Colonic mucosa (tissue), 4 donors: ENCODE data around the gene CFAP74. TPM values are rescaled to one million over a fixed set of nuclear protein-coding genes. Genes with fewer than 3 reads are reported as not detected.

Experiments used
- DNase-seq: peaks from one replicate; pipeline ENCODE4 v3.0.0-alpha.2; 2020
- H3K27ac ChIP-seq: fragments of 200-600 bp; one replicate; pipeline ENCODE4 v1.8.0; 2021
- H3K27me3 ChIP-seq: fragments of 200-600 bp; one replicate; pipeline ENCODE4 v1.8.0; 2021
- H3K36me3 ChIP-seq: fragments of 200-600 bp; one replicate; pipeline ENCODE4 v1.8.0; 2021
- H3K4me1 ChIP-seq: fragments of 200-600 bp; one replicate; pipeline ENCODE4 v1.8.0; 2021; ENCODE audit warnings: mild to moderate bottlenecking
- H3K4me3 ChIP-seq: fragments of 200-600 bp; one replicate; pipeline ENCODE4 v1.8.0; 2021
- H3K9ac ChIP-seq, 2 donors: one replicate each; pipeline ENCODE4 v1.7.0; 2013; ENCODE audit warnings: control low read depth in 2 of 2, low read depth in 2 of 2, low read length in 2 of 2
- H3K9me3 ChIP-seq: fragments of 200-600 bp; one replicate; pipeline ENCODE4 v1.8.0; 2021
- intact Hi-C: fragments of 100-400 bp; cut with DNase I; formaldehyde crosslinking; loops from one replicate; pipeline ENCODE4 v1.14.1; 2022
- total RNA-seq, 2 donors: library from RNA; stranded (reverse); fragmentation: NEBNext Ultra II Directional in 1 of 2; extraction: Animal tissue kit (Norgen Biotek cat#: 25700) in 1 of 2; gene quantifications; one replicate each; pipeline ENCODE4 v1.2.1, GENCODE V29; 2021
- TF ChIP-seq, protein P1 (sequence below): fragments of 200-600 bp; IDR thresholded peaks from one replicate; pipeline ENCODE4 v1.8.0; 2022; ENCODE audit warnings: antibody characterized with exemption, mild to moderate bottlenecking
- donor health status: healthy.
- donor health status: DM: no; HTN: no; CAD: no.
- donor health status: DM: no; HTN: no; CAD: no.

The CFAP74 gene
- total RNA-seq, 2 donors from 2014 or later, result 0.10 to 0.16 TPM

DNA sequence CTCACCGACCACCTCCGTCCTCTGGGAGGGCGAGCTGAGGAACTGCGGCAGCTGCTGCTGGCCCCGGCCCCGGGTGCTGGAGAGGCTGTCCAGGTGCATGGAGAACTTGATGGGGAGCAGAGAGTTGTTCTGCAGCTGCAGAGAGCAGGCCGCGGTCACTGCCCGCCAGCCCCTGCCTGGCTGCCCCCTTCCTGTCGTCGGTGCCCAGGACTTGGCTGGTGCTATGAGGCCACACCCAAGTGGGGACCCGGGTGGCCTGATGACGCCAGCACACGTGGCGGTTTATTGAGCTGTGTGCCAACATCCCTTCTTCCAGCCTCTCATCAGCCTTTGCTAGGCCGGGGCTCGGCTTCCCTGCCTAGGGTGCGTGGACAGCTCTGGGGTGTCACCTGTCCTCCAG is 79.2 kb downstream of the CFAP74 start:
- Histone ChIP-seq H3K4me1 (peaks cover 5% of the 10 kb centered on the region), H3K27ac (no peak overlapping the region), H3K9me3 (no peaks in the 10 kb centered on the region), H3K9ac (no peak overlapping the region), H3K27me3 (no peaks in the 10 kb centered on the region), H3K36me3 (no peaks in the 10 kb centered on the region), H3K4me3 (no peak overlapping the region)
- no peak for DNase-seq
- intact Hi-C loops, result no loop called here
- TF ChIP-seq, protein P1, sequence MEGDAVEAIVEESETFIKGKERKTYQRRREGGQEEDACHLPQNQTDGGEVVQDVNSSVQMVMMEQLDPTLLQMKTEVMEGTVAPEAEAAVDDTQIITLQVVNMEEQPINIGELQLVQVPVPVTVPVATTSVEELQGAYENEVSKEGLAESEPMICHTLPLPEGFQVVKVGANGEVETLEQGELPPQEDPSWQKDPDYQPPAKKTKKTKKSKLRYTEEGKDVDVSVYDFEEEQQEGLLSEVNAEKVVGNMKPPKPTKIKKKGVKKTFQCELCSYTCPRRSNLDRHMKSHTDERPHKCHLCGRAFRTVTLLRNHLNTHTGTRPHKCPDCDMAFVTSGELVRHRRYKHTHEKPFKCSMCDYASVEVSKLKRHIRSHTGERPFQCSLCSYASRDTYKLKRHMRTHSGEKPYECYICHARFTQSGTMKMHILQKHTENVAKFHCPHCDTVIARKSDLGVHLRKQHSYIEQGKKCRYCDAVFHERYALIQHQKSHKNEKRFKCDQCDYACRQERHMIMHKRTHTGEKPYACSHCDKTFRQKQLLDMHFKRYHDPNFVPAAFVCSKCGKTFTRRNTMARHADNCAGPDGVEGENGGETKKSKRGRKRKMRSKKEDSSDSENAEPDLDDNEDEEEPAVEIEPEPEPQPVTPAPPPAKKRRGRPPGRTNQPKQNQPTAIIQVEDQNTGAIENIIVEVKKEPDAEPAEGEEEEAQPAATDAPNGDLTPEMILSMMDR, result no peak

DNA sequence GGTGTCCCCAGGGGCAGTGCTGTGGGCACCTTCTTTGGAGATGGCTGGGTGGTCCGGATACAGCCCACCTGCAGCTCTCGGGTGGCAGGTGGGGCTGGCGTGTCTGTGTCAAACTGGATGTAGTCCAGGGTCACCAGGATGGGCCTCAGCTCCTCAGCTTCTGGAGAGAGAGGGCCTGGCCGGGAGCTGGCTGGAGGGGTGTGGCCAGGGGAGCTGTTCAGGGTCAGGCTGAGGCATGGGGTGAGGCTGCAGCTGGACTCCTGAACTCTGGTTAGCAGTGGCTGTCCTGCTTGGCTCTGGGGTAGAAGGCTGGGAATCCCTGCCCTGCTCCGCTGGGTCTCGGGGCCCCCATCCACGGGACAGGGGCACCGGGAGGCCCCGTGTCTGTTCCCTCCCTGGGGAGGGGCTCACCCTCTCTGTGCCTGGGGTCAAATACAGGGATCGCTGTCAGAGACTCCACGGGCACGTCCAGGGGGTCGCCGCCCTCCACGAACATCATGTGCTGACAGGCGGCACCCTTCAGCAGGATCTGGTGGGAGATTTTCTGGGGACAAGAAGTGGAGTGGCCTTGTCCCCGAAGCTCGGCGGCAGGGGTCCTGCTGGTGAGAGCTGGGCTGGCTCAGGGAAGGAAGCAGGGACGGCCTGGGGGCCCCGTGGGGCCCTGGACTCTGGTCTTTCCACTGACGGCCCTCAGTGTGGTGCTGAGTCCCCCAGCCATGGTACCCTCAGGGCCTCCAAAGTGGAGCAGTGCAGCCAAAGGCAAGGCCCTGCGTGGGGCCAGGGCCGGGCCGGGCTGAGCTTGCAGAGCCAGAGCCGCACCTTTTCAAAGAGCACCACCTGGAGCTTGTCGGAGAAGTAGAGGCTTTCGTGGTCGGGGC is 80.4 kb downstream of the CFAP74 start:
- Histone ChIP-seq H3K36me3 (no peaks in the 10 kb centered on the region), H3K9me3 (no peaks in the 10 kb centered on the region), H3K27ac (no peak overlapping the region), H3K4me3 (no peak overlapping the region), H3K4me1 (peaks cover 12% of the 10 kb centered on the region), H3K27me3 (no peaks in the 10 kb centered on the region), H3K9ac (peak overlapping the region in 1 of 2 donors; percentile 14)
- DNase-seq, result peak; percentile 72
- intact Hi-C loops, result no loop called here
- TF ChIP-seq, protein P1, result no peak

DNA sequence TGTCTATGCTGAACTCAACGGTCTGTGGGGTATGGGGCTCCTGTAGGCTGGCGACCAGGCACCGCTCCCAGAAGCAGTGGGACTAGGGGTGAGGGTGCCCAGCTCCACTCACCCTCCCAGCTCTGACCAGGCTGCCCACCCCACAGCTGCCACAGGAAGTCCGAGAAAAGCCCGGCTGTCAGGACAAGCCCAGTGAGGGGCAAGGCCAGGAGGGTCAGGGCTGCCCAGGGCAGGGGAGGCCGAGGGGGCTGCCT is 81.0 kb downstream of the CFAP74 start:
- H3K9ac ChIP-seq, result no peak overlapping the region
- TF ChIP-seq, protein P1, result no peak
- intact Hi-C loops, result no loop called here
- no peaks in the 10 kb centered on the region for H3K9me3 ChIP-seq
- no peak for DNase-seq
- H3K27ac ChIP-seq, result no peak overlapping the region
- no peak overlapping the region for H3K4me3 ChIP-seq
- H3K36me3 ChIP-seq, result no peaks in the 10 kb centered on the region
- H3K27me3 ChIP-seq, result no peaks in the 10 kb centered on the region
- H3K4me1 ChIP-seq, result peaks cover 15% of the 10 kb centered on the region

DNA sequence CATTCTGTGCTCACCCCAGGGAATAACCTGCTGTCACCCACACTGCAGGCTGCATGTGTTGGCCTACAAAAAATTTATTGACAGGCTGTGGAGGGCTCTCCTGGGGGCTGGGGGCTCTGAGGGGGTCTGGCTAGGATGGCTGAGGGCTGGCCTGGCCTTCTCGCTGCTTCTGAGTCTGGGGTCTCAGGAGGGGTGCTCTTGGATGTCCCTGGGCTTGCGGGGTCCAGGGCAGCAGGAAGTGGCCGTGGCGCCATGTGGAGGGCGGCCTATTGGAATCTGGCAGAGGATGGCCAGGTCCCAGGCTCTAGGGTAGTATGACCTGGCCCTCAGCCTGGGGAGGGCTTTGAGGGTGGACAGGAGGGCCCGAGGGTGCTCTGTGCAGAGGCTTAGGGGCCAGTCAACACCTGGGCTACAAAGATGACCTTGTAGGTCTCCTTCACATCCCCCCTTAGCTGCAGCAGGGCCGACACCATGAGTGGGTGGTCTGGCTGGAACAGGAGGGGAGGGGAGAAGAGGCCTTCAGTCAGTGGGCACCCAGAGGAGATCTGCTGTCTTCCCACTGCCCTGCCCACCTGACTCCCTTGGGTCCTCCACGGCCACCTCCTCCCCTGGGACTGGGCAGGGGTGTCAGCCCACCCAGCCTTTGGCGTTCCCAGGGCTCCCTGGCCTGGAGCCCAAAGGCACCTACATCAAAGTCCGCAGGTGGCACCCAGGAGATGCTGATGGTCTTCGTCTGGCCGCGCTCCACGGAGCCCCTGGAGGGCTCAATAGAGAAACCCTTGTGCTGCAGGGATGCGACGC is 81.5 kb downstream of the CFAP74 start:
- intact Hi-C loops, result no loop called here
- H3K9ac ChIP-seq, result no peak overlapping the region
- TF ChIP-seq, protein P1, result no peak
- no peaks in the 10 kb centered on the region for H3K36me3 ChIP-seq
- H3K4me3 ChIP-seq, result no peak overlapping the region
- H3K27me3 ChIP-seq, result no peaks in the 10 kb centered on the region
- no peak overlapping the region for H3K27ac ChIP-seq
- DNase-seq, result no peak
- H3K4me1 ChIP-seq, result peaks cover 15% of the 10 kb centered on the region
- no peaks in the 10 kb centered on the region for H3K9me3 ChIP-seq

DNA sequence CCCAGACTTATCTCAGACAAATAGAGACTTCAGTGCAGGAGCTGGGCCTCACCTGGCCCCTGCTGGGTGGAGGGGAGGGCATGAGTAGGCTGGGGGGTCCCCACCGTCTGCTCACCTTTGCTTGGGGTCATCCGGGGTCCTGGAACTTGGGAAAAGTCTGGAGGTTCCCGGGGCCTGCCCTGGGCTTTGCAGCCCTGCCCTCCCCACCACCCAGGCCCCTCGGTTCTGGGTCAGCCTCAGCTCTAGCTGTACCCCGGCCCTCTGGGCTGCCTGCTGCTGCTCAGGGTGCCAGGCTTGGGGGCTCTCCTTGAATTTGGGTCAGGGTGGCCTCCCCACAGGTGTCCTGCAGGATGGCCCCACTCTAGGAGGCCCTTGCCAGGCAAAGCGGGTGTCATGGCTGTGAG is 82.1 kb downstream of the CFAP74 start:
- no peak overlapping the region for H3K9ac ChIP-seq
- H3K4me3 ChIP-seq, result no peak overlapping the region
- no peaks in the 10 kb centered on the region for H3K9me3 ChIP-seq
- H3K27ac ChIP-seq, result no peak overlapping the region
- no peaks in the 10 kb centered on the region for H3K36me3 ChIP-seq
- TF ChIP-seq, protein P1, result no peak
- peaks cover 15% of the 10 kb centered on the region for H3K4me1 ChIP-seq
- DNase-seq, result no peak
- intact Hi-C loops, result no loop called here
- no peaks in the 10 kb centered on the region for H3K27me3 ChIP-seq
